Liver (tissue), 9 donors: ENCODE measurements around the gene PAN2. TPM values are rescaled to one million over a fixed set of nuclear protein-coding genes. Genes with fewer than 3 reads are reported as not detected.

Experiments
- DNase-seq: peaks from one replicate; pipeline ENCODE4 v3.0.0-alpha.2; 2017; ENCODE audit warnings: low spot score
- H3K27ac ChIP-seq, 2 donors: one replicate each; pipeline ENCODE4 v1.7.0; 2013; ENCODE audit warnings: inconsistent platforms in 2 of 2, low read length in 2 of 2, control low read depth in 1 of 2, low read depth in 1 of 2, mild to moderate bottlenecking in 1 of 2
- H3K27me3 ChIP-seq, 4 donors: one replicate each; pipeline versions ENCODE4 v1.6.1 to v1.7.0; 2013; ENCODE audit warnings: low read length in 3 of 4, inconsistent platforms in 1 of 4, mild to moderate bottlenecking in 1 of 4, moderate library complexity in 1 of 4; ENCODE audit not compliant: control insufficient read depth in 4 of 4, insufficient read depth in 4 of 4
- H3K36me3 ChIP-seq, 4 donors: one replicate each; pipeline versions ENCODE4 v1.6.1 to v1.7.0; 2013; ENCODE audit warnings: low read length in 3 of 4, mild to moderate bottlenecking in 3 of 4, low read depth in 1 of 4, moderate library complexity in 1 of 4; ENCODE audit not compliant: control insufficient read depth in 4 of 4, insufficient read depth in 3 of 4
- H3K4me1 ChIP-seq, 4 donors: one replicate each; pipeline versions ENCODE4 v1.6.1 to v1.7.0; 2013; ENCODE audit warnings: low read length in 3 of 4, mild to moderate bottlenecking in 3 of 4, moderate library complexity in 1 of 4; ENCODE audit not compliant: control insufficient read depth in 4 of 4, insufficient read depth in 4 of 4
- H3K4me3 ChIP-seq, 3 donors: one replicate each; pipeline versions ENCODE4 v1.6.1 to v1.7.0; 2013; ENCODE audit warnings: low read length in 3 of 3, control low read depth in 1 of 3, low read depth in 1 of 3, mild to moderate bottlenecking in 1 of 3
- H3K9ac ChIP-seq, 2 donors: one replicate each; pipeline ENCODE4 v1.7.0; 2013; ENCODE audit warnings: low read length in 2 of 2, mild to moderate bottlenecking in 2 of 2, moderate library complexity in 2 of 2, control low read depth in 1 of 2, low read depth in 1 of 2
- H3K9me3 ChIP-seq, 4 donors: one replicate each; pipeline versions ENCODE4 v1.6.1 to v1.7.0; 2013; ENCODE audit warnings: low read length in 3 of 4; ENCODE audit not compliant: control insufficient read depth in 4 of 4
- CTCF ChIP-seq: fragments of 150-350 bp; IDR thresholded peaks from 2 replicates; pipeline ENCODE4 v1.5.1; 2017; ENCODE audit warnings: improper control_type of control experiment, low read depth, low read length; ENCODE audit not compliant: missing input control
- EGR1 ChIP-seq, 2 donors: IDR thresholded peaks; 2 replicates each; pipeline ENCODE4 v1.6.1; 2016 to 2018; ENCODE audit warnings: antibody characterized with exemption in 2 of 2, low read depth in 2 of 2
- FOXA1 ChIP-seq: IDR thresholded peaks from 2 replicates; pipeline ENCODE4 v1.6.1; 2016; ENCODE audit warnings: antibody characterized with exemption
- FOXA2 ChIP-seq: IDR thresholded peaks from 2 replicates; pipeline ENCODE4 v1.6.1; 2016; ENCODE audit warnings: antibody characterized with exemption
- GABPA ChIP-seq, 2 donors: IDR thresholded peaks in 1 of 2; conservative IDR thresholded peaks in 1 of 2; 2 replicates each; pipeline ENCODE4 v1.6.1; 2016; ENCODE audit warnings: antibody characterized with exemption in 2 of 2, mild to moderate bottlenecking in 1 of 2, moderate library complexity in 1 of 2
- HNF4A ChIP-seq, 2 donors: conservative IDR thresholded peaks; 2 replicates each; pipeline ENCODE4 v1.6.1; 2016; ENCODE audit warnings: antibody characterized with exemption in 2 of 2, mild to moderate bottlenecking in 2 of 2
- HNF4G ChIP-seq: IDR thresholded peaks from 2 replicates; pipeline ENCODE4 v1.6.1; 2016; ENCODE audit warnings: antibody characterized with exemption
- JUND ChIP-seq, 2 donors: IDR thresholded peaks; 2 replicates each; pipeline ENCODE4 v1.6.1; 2016; ENCODE audit warnings: antibody characterized with exemption in 2 of 2
- MAX ChIP-seq: IDR thresholded peaks from 2 replicates; pipeline ENCODE4 v1.6.1; 2016; ENCODE audit warnings: antibody characterized with exemption
- NR2F2 ChIP-seq: IDR thresholded peaks from 2 replicates; pipeline ENCODE4 v1.6.1; 2016; ENCODE audit warnings: antibody characterized with exemption
- RAD21 ChIP-seq, 2 donors: IDR thresholded peaks; 2 replicates each; pipeline ENCODE4 v1.6.1; 2016; ENCODE audit warnings: antibody characterized with exemption in 2 of 2, mild to moderate bottlenecking in 2 of 2
- RXRA ChIP-seq, 2 donors: IDR thresholded peaks; 2 replicates each; pipeline ENCODE4 v1.6.1; 2017 to 2018; ENCODE audit warnings: antibody characterized with exemption in 2 of 2, mild to moderate bottlenecking in 1 of 2
- SP1 ChIP-seq: IDR thresholded peaks from 2 replicates; pipeline ENCODE4 v1.6.1; 2018; ENCODE audit warnings: antibody characterized with exemption, mild to moderate bottlenecking
- TAF1 ChIP-seq: conservative IDR thresholded peaks from 2 replicates; pipeline ENCODE4 v1.6.1; 2016; ENCODE audit warnings: antibody characterized with exemption, mild to moderate bottlenecking
- WGBS: extraction: QIAGEN DNeasy Blood & Tissue Kit; methylation state at CpG from one replicate; pipeline ENCODE4 v1.1.7; 2013; 5-methylcytosine and 5-hydroxymethylcytosine counted together
- polyA plus RNA-seq, 2 donors: library from polyadenylated mRNA; stranded (reverse) in 1 of 2; unstranded in 1 of 2; fragments of 200-250 nt in 1 of 2; fragments of >200 nt in 1 of 2; fragmentation: Nextera tagmentation in 1 of 2; extraction: Ambion mirVana in 1 of 2; gene quantifications; one replicate each; pipeline versions ENCODE4 v1.2.1 to v1.2.3, GENCODE V29; 2013 to 2015
- total RNA-seq, 2 donors: library from RNA; depleted of rRNA; stranded (reverse); fragments of >200 nt; gene quantifications; one replicate each; pipeline ENCODE4 v1.2.3, GENCODE V29; 2014
- TF ChIP-seq, protein P1 (sequence below): IDR thresholded peaks from 2 replicates; pipeline ENCODE4 v1.6.1; 2016; ENCODE audit warnings: antibody characterized with exemption
- TF ChIP-seq, protein P2 (sequence below): IDR thresholded peaks from 2 replicates; pipeline ENCODE4 v1.6.1; 2016; ENCODE audit warnings: antibody characterized with exemption
- donor health status: healthy.
- donor health status: healthy.
- donor health status: healthy.
- donor health status: healthy.
- donor health status: healthy.

Gene PAN2
- total and polyA plus RNA-seq, 4 donors, result 20.5 to 92.4 (median 27.7) TPM

GRCh38 chr12:56311003-56311402 lies 22.8 kb downstream of the PAN2 start (continued):
- no peak for TF ChIP-seq TAF1
- no peak for TF ChIP-seq SP1
- TF ChIP-seq CTCF, result no peak

DNA sequence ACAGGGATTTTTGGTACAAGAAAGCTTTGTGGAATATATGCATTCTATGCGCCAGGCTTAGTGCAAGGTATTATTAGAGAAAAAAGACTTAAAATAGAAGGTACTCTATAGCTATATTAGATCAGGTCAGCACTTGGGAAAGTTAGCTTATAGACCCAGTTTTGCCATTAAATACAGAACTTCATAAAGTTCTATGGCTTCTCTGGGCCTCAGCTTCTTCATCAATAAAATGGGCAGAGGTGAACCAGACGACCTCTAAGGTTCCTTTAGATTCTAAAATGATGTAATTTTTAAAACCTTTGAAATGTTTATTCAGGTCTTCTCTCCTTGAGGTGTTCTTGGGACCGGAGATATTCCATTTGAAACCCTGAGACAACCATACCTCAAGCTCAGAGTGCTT lies 25.1 kb downstream of the PAN2 start:
- no peak overlapping the region for H3K4me3 ChIP-seq
- H3K27ac ChIP-seq, result no peak overlapping the region
- peaks cover 9 to 26% (median 19%) of the 10 kb centered on the region in 4 donors for H3K36me3 ChIP-seq
- peaks cover 1 to 21% (median 9%) of the 10 kb centered on the region in 4 donors for H3K4me1 ChIP-seq
- no peak for TF ChIP-seq FOXA2
- no peak for TF ChIP-seq MAX
- no peaks in the 10 kb centered on the region for H3K27me3 ChIP-seq
- 94% methylated on average over 3 of the region's 3 CpGs for WGBS
- H3K9ac ChIP-seq, result no peak overlapping the region
- no peaks in the 10 kb centered on the region for H3K9me3 ChIP-seq
- no peak for DNase-seq

DNA sequence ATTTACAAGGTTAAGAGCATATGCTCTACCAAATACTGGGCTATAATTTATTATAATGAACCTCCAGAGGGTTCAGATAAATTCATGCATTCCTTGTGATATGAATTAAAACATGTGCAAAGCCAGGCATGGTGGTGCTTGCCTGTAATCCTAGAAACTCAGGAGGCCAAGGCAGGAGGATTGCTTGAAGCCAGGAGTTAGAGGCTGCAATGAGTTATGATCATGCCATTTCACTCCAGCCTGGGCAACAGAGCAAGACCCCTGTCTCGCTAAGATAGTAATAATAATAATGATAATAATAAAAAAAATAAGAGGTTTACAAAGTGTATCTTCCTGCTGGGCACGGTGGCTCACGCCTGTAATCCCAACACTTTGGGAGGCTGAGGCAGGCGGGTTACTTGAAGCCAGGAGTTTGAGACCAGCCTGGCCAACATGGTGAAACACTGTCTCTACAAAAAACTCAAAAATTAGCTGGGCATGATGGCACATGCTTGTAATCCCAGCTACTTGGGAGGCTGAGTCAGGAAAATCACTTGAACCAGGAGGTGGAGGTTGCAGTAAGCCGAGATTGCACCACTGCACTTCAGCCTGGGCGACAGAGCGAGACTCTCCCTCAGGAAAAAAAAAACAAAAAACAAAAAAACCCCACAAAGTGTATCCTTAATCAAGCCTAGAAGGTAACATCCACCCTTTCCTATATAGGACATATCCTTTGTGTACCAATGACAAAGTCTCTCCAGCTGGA lies 26.4 kb downstream of the PAN2 start:
- Histone ChIP-seq H3K9ac (no peak overlapping the region), H3K27ac (no peak overlapping the region), H3K27me3 (no peaks in the 10 kb centered on the region), H3K4me1 (peaks cover 1 to 30% (median 19%) of the 10 kb centered on the region in 4 donors), H3K4me3 (no peak overlapping the region), H3K9me3 (no peaks in the 10 kb centered on the region), H3K36me3 (peaks cover 9 to 26% (median 18%) of the 10 kb centered on the region in 4 donors)
- no peak for DNase-seq
- WGBS, result 96% methylated on average over 7 of the region's 7 CpGs
- TF ChIP-seq GABPA (IDR thresholded peaks at IDR 0.05 in 1 of 2, conservative IDR thresholded peaks at IDR 0.05 in 1 of 2) (no peak), EGR1 (IDR thresholded peaks at IDR 0.05; ENCODE audit: low read depth in 2 of 2) (no peak), FOXA2 (no peak), HNF4A (conservative IDR thresholded peaks at IDR 0.05) (no peak), NR2F2 (no peak), SP1 (no peak)

DNA sequence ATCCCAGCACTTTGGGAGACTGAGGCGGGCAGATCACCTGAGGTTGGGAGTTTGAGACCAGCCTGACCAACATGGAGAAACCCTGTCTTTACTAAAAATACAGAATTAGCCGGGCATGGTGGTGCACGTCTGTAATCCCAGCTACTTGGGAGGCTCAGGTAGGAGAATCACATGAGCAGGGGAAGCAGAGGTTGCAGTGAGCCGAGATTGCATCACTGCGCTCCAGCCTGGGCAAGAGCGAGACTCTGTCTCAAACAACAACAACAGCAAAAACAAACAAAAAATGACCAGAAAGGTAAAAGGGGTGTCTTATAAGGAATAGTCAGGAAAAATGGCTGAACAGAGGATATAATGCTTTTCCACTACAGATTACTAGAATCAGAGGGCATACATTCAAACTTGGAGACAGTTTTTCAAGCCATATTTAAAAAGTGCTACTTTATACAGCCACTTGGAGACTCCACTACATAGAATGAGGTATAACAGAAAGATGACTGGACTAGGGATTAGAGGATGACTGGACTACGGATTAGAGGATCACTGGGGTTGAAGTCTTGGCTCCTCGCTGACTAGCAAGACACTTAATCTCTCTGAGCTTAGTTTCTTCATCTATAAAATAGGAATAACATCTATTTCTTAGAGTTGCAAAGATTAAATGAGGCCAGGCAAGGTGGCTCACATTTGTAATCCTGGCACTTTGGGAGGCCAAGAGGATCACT lies 28.8 kb downstream of the PAN2 start:
- DNase-seq, result no peak

More for the DNA sequence above, 28.8 kb downstream of the PAN2 start:
- no peak overlapping the region for H3K4me3 ChIP-seq
- H3K4me1 ChIP-seq, result peaks cover 6 to 50% (median 39%) of the 10 kb centered on the region in 4 donors
- H3K27me3 ChIP-seq, result no peaks in the 10 kb centered on the region
- no peak overlapping the region for H3K9ac ChIP-seq
- peak overlapping the region in 1 of 2 donors; percentile 47 for H3K27ac ChIP-seq
- peaks cover 3 to 14% (median 10%) of the 10 kb centered on the region in 4 donors for H3K36me3 ChIP-seq
- WGBS, result 73% methylated on average over 8 of the region's 8 CpGs
- H3K9me3 ChIP-seq, result no peaks in the 10 kb centered on the region
- peak in 1 of 2 donors; percentile 8 for TF ChIP-seq RAD21 (IDR thresholded peaks at IDR 0.05)
- TF ChIP-seq EGR1 (IDR thresholded peaks at IDR 0.05; ENCODE audit: low read depth in 2 of 2), result no peak
- no peak for TF ChIP-seq HNF4G
- peak in 1 of 2 donors; percentile 21 for TF ChIP-seq RXRA (IDR thresholded peaks at IDR 0.05)
- TF ChIP-seq FOXA1, result no peak
- TF ChIP-seq HNF4A (conservative IDR thresholded peaks at IDR 0.05), result peak in 1 of 2 donors; percentile 11
- no peak for TF ChIP-seq TAF1
- TF ChIP-seq, protein P1, sequence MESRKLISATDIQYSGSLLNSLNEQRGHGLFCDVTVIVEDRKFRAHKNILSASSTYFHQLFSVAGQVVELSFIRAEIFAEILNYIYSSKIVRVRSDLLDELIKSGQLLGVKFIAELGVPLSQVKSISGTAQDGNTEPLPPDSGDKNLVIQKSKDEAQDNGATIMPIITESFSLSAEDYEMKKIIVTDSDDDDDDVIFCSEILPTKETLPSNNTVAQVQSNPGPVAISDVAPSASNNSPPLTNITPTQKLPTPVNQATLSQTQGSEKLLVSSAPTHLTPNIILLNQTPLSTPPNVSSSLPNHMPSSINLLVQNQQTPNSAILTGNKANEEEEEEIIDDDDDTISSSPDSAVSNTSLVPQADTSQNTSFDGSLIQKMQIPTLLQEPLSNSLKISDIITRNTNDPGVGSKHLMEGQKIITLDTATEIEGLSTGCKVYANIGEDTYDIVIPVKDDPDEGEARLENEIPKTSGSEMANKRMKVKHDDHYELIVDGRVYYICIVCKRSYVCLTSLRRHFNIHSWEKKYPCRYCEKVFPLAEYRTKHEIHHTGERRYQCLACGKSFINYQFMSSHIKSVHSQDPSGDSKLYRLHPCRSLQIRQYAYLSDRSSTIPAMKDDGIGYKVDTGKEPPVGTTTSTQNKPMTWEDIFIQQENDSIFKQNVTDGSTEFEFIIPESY, result no peak
- TF ChIP-seq NR2F2, result no peak
- no peak for TF ChIP-seq JUND (IDR thresholded peaks at IDR 0.05)
- TF ChIP-seq, protein P2, sequence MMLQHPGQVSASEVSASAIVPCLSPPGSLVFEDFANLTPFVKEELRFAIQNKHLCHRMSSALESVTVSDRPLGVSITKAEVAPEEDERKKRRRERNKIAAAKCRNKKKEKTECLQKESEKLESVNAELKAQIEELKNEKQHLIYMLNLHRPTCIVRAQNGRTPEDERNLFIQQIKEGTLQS, result peak; percentile 55
